ENCODE results near the gene C2CD4A. TPM values are rescaled to one million over a fixed set of nuclear protein-coding genes. Genes with fewer than 3 reads are reported as not detected.
A peak's percentile ranks its signal among the peaks of the same experiment; 100 is the strongest.

C2CD4A gene
- total RNA-seq, 1 donor from 2014 or later: 0.10 TPM

DNA sequence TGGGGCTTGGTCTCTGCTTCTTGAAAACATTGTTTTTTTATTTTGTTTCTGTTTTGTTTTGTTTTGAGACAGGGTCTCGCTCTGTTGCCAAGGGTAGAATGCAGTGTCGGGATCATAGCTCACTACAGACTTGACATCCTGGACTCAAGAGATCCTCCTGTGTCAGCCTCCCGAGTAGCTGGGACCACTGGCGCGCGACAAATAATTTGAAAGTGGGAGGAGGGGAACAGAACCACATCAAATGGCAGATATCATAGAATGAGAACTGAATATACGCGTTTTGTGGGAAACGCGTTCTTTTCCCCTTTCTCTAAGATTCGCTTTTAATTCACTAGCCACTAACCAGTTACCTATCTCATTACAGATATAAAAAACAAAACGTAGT lies 5.9 kb upstream of the C2CD4A start:
- no peak for DNase-seq (ENCODE audit: low spot score)
- Mint-ChIP-seq H3K4me1 (ENCODE audit: low read depth) (peaks cover 39% of the 10 kb centered on the region), H3K27me3 (ENCODE audit: low read depth) (peaks cover 3% of the 10 kb centered on the region), H3K36me3 (ENCODE audit: low read depth) (no peaks in the 10 kb centered on the region), H3K27ac (ENCODE audit: unreplicated experiment) (peak overlapping the region; percentile 89), H3K4me3 (ENCODE audit: unreplicated experiment) (peak overlapping the region; percentile 91), H3K9me3 (ENCODE audit: low read depth) (no peaks in the 10 kb centered on the region)
- TF ChIP-seq, protein P1, sequence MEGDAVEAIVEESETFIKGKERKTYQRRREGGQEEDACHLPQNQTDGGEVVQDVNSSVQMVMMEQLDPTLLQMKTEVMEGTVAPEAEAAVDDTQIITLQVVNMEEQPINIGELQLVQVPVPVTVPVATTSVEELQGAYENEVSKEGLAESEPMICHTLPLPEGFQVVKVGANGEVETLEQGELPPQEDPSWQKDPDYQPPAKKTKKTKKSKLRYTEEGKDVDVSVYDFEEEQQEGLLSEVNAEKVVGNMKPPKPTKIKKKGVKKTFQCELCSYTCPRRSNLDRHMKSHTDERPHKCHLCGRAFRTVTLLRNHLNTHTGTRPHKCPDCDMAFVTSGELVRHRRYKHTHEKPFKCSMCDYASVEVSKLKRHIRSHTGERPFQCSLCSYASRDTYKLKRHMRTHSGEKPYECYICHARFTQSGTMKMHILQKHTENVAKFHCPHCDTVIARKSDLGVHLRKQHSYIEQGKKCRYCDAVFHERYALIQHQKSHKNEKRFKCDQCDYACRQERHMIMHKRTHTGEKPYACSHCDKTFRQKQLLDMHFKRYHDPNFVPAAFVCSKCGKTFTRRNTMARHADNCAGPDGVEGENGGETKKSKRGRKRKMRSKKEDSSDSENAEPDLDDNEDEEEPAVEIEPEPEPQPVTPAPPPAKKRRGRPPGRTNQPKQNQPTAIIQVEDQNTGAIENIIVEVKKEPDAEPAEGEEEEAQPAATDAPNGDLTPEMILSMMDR (IDR thresholded peaks at IDR 0.05): no peak

DNA sequence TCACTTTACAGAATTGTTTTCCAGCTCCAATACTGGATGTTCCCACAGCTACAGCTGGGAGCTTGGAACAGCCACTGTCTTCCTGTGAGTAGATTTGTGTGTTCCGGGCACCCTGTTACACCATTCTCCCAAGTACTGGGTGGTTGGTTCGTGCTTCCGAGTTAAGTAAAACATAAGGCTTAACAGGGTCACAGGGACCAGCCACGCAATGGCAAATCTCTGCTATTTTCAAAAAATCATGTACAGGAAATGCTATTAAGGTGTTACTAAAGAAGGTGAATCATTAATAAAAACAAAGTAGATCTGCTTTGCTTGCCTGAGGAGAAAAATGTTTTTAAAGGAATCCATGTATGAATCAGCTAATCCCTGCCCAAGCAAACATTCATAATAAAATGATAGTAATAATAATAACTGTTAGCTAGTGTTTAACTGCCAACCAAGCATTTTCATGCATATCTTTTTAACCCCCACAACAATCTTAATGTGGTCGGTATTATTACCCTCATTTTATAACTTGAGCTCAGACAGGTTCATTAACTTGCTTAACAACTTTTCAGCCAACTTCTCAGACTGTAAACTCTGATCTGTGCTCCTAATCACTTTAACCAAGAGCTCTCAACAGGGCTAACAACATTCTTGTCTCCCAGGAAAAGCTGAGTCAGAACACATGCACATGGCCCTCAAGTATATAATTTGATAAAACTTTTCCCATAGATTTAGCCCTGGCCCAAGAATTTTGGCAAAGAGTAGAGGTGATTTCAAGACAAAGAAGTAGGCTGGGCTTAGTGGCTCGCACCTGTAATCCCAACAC lies 2.7 kb upstream of the C2CD4A start:
- Mint-ChIP-seq H3K4me1 (ENCODE audit: low read depth) (peaks cover 47% of the 10 kb centered on the region), H3K27ac (ENCODE audit: unreplicated experiment) (peak overlapping the region; percentile 82), H3K9me3 (ENCODE audit: low read depth) (no peaks in the 10 kb centered on the region), H3K4me3 (ENCODE audit: unreplicated experiment) (no peak overlapping the region), H3K27me3 (ENCODE audit: low read depth) (peaks cover 21% of the 10 kb centered on the region), H3K36me3 (ENCODE audit: low read depth) (no peaks in the 10 kb centered on the region)
- DNase-seq (ENCODE audit: low spot score): no peak
- TF ChIP-seq, protein P1 (IDR thresholded peaks at IDR 0.05): no peak

DNA sequence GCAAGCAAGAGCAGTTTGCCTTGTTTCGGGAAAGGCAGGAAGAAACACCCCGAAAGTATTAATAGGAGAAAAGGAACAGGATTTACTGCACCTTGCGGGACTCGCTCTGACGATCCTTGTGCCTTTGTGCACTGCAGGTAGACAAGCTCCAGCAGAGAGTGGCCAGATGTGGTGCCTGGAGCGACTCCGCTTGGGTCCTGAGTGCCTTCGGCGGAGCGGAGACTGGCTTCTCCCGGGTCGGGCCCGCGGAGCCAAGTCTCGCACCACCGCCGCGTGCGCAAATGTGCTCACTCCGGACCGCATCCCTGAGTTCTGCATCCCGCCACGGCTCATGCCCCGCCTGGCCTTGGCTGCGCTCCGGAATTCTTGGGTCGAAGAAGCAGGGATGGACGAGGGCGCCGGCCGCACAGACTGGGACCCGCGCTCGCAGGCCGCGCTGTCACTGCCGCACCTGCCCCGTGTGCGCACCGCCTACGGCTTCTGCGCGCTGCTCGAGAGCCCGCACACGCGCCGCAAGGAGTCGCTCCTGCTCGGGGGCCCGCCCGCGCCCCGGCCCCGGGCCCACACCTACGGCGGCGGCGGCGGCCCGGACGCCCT lies 769 bp downstream of the C2CD4A start:
- peaks cover 20% of the 10 kb centered on the region for H3K27me3 Mint-ChIP-seq (ENCODE audit: low read depth)
- H3K4me3 Mint-ChIP-seq (ENCODE audit: unreplicated experiment): peak overlapping the region; percentile 62
- H3K36me3 Mint-ChIP-seq (ENCODE audit: low read depth): no peaks in the 10 kb centered on the region
- peaks cover 32% of the 10 kb centered on the region for H3K4me1 Mint-ChIP-seq (ENCODE audit: low read depth)
- no peak overlapping the region for H3K27ac Mint-ChIP-seq (ENCODE audit: unreplicated experiment)
- no peaks in the 10 kb centered on the region for H3K9me3 Mint-ChIP-seq (ENCODE audit: low read depth)
- TF ChIP-seq, protein P1 (IDR thresholded peaks at IDR 0.05): no peak
- no peak for DNase-seq (ENCODE audit: low spot score)

DNA sequence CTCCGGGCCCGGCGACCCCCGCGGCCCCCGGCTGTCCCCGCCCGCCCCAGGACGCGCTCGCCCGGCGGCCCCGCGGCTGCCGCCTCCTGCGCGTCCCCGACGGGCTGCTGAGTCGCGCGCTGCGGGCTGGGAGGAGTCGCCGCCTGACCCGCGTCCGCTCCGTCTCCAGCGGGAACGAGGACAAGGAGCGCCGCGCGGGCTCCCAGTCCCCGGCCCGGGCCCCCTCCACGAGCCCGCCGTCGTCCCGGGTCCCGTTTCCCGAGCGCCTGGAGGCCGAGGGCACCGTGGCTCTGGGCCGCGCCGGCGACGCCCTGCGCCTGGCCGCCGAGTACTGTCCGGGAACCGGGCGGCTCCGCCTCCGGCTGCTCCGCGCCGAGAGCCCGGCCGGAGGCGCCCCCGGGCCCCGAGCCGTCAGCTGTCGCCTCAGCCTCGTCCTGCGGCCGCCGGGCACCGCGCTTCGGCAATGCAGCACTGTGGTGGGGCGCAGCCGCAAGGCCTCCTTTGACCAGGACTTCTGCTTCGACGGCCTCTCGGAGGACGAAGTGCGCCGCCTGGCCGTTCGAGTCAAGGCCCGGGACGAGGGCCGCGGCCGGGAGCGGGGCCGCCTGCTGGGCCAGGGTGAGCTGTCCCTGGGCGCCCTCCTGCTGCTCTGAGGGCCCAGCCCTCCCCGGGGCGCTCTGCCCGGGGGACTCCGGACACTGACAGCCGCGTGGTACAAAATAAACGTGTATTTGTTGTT lies 1.5 kb downstream of the C2CD4A start:
- H3K4me3 Mint-ChIP-seq (ENCODE audit: unreplicated experiment): peak overlapping the region; percentile 47
- H3K9me3 Mint-ChIP-seq (ENCODE audit: low read depth): no peaks in the 10 kb centered on the region
- TF ChIP-seq, protein P1 (IDR thresholded peaks at IDR 0.05): peak; percentile 63
- peaks cover 22% of the 10 kb centered on the region for H3K27me3 Mint-ChIP-seq (ENCODE audit: low read depth)
- DNase-seq (ENCODE audit: low spot score): no peak
- H3K27ac Mint-ChIP-seq (ENCODE audit: unreplicated experiment): no peak overlapping the region
- peaks cover 31% of the 10 kb centered on the region for H3K4me1 Mint-ChIP-seq (ENCODE audit: low read depth)
- H3K36me3 Mint-ChIP-seq (ENCODE audit: low read depth): no peaks in the 10 kb centered on the region

DNA sequence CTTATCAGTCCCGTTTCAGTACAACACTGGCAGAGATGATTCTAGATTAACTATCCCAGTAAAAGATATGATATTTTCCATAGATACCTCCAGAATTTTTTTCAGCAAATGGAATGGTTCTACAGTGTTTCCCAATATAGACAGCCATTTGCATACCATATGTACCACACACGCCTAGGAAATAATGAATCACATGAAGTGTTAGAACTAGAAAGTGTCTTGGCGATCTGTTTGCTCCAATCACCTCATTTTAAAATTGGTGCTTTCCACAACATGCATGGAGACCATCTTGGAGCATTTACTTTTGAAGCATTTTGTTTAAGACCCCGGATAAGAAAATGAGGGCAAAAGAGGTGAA lies 2.0 kb downstream of the C2CD4A start:
- no peak for DNase-seq (ENCODE audit: low spot score)
- Mint-ChIP-seq H3K4me3 (ENCODE audit: unreplicated experiment) (peak overlapping the region; percentile 47), H3K9me3 (ENCODE audit: low read depth) (no peaks in the 10 kb centered on the region), H3K27ac (ENCODE audit: unreplicated experiment) (no peak overlapping the region), H3K4me1 (ENCODE audit: low read depth) (peaks cover 26% of the 10 kb centered on the region), H3K27me3 (ENCODE audit: low read depth) (peaks cover 26% of the 10 kb centered on the region), H3K36me3 (ENCODE audit: low read depth) (no peaks in the 10 kb centered on the region)
- TF ChIP-seq, protein P1 (IDR thresholded peaks at IDR 0.05): peak; percentile 25
